ENCODE results near the gene SEMA3E.

The SEMA3E gene

DNA sequence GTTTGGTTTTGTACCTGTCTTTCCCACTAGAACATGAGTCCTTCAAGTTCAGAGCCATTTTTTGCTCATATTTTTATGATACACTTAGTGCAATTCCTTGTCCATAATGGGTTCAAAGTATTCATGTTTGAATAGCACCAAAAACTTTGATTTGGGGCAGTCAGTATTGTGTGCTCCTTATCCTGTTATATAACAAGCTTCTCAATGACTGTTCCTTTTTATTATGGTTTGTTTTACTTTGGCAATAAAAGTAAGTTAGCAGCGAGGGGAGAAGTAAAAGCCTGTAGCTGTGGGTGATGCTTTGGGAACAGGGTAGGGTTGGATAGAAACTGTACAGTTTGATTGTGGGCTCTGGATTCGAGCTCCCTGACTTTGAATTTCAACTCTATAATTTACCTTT lies 311.9 kb downstream of the SEMA3E start:
- no peak for DNase-seq

DNA sequence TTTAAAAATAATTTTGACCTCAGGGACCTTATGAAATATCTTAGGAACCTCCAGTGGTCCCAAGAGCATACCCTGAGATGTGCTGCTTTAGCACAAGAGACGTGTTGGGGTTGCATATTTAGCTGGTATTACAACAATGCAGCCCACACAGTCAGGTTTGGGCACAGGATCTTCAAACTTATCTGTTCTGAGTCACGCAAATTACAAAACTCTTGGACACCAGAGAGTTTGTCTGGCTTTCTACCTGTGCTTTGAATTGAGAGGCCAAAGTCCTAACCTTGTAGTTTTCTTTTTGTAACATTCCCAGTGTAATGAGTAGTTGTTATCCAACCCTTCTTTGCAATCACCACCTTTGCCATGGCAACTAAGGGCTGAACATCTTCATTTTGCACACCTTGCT lies 322.7 kb downstream of the SEMA3E start:
- no peak for DNase-seq

DNA sequence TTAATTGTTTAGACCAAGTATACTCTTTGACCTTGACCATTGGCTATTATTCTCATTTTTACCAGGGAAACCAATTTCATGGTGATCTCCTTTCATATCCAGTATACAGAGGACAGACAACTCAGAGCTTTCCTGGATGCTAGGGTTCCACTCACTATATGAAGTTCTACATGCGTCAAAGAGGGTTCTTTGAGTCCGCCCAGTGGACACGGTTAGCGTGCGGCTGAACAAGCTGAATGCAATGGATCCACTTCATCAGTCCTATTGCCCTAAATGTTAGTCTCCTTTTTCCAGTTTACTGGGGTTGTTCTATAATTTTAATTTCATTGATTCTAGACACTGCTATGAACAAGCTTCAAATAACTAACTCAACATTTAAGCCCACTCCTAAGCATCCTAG lies 323.9 kb downstream of the SEMA3E start:
- no peak for DNase-seq

DNA sequence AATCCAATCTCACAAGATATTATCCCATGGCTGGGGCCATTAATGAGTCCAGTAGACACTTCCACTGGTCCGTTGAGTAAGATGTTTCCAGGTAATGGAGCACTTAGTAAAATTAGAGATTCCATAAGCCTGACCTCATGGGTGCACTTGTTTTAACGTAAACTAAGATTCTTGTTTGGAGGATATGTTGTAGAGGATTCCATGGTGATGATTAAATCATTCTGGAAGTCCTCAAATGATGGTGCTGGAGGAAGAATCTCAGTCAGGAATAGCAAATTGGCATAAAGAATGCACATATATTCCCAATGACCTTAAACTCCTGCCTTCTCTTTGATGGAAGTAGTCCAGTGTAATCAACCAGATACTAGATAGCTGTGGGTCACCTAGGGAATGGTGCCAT lies 324.3 kb downstream of the SEMA3E start:
- no peak for DNase-seq

DNA sequence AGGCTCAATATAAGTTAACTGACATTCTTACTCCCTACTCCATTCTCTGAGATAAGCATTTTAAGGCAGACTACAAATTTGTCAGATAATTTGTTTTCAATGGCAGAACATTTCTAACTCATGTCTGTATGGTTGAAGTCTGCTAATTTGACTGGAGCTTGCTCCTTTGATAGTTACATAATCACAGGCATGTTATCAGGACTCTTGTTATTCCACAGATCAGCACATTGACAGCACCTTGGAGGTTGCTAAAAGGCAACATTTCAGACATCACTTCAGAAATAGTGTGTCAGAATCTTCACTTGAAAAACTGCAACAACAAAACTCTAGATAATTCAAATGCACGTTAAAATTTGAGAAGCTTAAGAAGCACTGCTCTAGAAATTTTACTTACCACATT lies 327.9 kb downstream of the SEMA3E start:
- DNase-seq, result no peak

DNA sequence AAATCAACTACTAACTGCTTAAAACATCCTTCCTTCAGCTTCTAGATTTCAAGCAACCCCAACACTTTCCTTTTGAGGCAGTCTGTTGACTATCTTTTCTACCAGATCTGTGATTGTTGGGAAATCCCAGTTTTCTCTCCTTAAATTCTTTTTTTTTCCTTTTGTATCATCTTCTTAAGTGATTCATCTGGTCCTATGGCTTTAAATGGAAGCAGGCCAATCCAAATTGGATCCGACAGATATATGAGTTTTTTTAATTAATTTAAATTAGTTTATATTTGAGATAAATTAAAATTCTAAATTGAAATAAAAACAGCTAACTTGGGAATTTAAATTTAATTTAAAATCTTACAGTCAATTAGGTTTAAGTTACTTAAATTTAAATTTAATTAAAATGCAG lies 335.0 kb downstream of the SEMA3E start:
- DNase-seq, result no peak

Measured in CD4-positive, alpha-beta T cell treated with Interleukin-1 beta for 1 hour (primary cell).